Measurements from ENCODE around the gene POU2F1. TPM values are rescaled to one million over a fixed set of nuclear protein-coding genes. Genes with fewer than 3 reads are reported as not detected.

POU2F1 gene
- total RNA-seq, 1 donor from 2014 or later: 4.0 TPM

GRCh38 chr1:167270349-167271092 is 49.8 kb downstream of the POU2F1 start:
- DNase-seq (ENCODE audit: low read depth in 2 of 2): peak in 1 of 2 donors; percentile 10

- DNase-seq (ENCODE audit: low read depth in 2 of 2): no peak
These were observed 51.8 kb downstream of the POU2F1 start for GRCh38 chr1:167272369-167272957.

- peak; percentile 2 to 4 for DNase-seq (ENCODE audit: low read depth in 2 of 2)
These were observed 52.5 kb downstream of the POU2F1 start for GRCh38 chr1:167273027-167273800.

- DNase-seq (ENCODE audit: low read depth in 2 of 2): no peak
These were observed 53.4 kb downstream of the POU2F1 start for GRCh38 chr1:167274061-167274460.

GRCh38 chr1:167276969-167277368 is 56.3 kb downstream of the POU2F1 start:
- DNase-seq (ENCODE audit: low read depth in 2 of 2): no peak

- DNase-seq (ENCODE audit: low read depth in 2 of 2): no peak
These were observed 57.8 kb downstream of the POU2F1 start for GRCh38 chr1:167278497-167278896.

GRCh38 chr1:167280912-167281311 is 60.2 kb downstream of the POU2F1 start:
- no peak for DNase-seq (ENCODE audit: low read depth in 2 of 2)

GRCh38 chr1:167288390-167289074 is 67.8 kb downstream of the POU2F1 start:
- DNase-seq (ENCODE audit: low read depth in 2 of 2): no peak

- DNase-seq (ENCODE audit: low read depth in 2 of 2): no peak
These were observed 68.4 kb downstream of the POU2F1 start for GRCh38 chr1:167289075-167289442.

GRCh38 chr1:167289966-167290365 is 69.3 kb downstream of the POU2F1 start:
- no peak for DNase-seq (ENCODE audit: low read depth in 2 of 2)

- DNase-seq (ENCODE audit: low read depth in 2 of 2): no peak
These were observed 71.0 kb downstream of the POU2F1 start for GRCh38 chr1:167291539-167292185.

GRCh38 chr1:167292216-167292615 is 71.5 kb downstream of the POU2F1 start:
- DNase-seq (ENCODE audit: low read depth in 2 of 2): no peak

GRCh38 chr1:167293057-167293456 is 72.4 kb downstream of the POU2F1 start:
- no peak for DNase-seq (ENCODE audit: low read depth in 2 of 2)

GRCh38 chr1:167294528-167294927 is 73.8 kb downstream of the POU2F1 start:
- no peak for DNase-seq (ENCODE audit: low read depth in 2 of 2)

- peak; percentile 13 to 28 for DNase-seq (ENCODE audit: low read depth in 2 of 2)
These were observed 76.8 kb downstream of the POU2F1 start for GRCh38 chr1:167297222-167298214.

- DNase-seq (ENCODE audit: low read depth in 2 of 2): no peak
These were observed 77.6 kb downstream of the POU2F1 start for GRCh38 chr1:167298325-167298724.

- no peak for DNase-seq (ENCODE audit: low read depth in 2 of 2)
These were observed 80.7 kb downstream of the POU2F1 start for GRCh38 chr1:167301355-167301754.

GRCh38 chr1:167304165-167304564 is 83.5 kb downstream of the POU2F1 start:
- DNase-seq (ENCODE audit: low read depth in 2 of 2): no peak

- DNase-seq (ENCODE audit: low read depth in 2 of 2): no peak
These were observed 84.5 kb downstream of the POU2F1 start for GRCh38 chr1:167305059-167305705.
